ENCODE data around the gene PRIMPOL. TPM values are rescaled to one million over a fixed set of nuclear protein-coding genes. Genes with fewer than 3 reads are reported as not detected.
A peak's percentile ranks its signal among the peaks of the same experiment; 100 is the strongest.

Gene PRIMPOL
- total RNA-seq, 1 donor, result 19.9 TPM

DNA sequence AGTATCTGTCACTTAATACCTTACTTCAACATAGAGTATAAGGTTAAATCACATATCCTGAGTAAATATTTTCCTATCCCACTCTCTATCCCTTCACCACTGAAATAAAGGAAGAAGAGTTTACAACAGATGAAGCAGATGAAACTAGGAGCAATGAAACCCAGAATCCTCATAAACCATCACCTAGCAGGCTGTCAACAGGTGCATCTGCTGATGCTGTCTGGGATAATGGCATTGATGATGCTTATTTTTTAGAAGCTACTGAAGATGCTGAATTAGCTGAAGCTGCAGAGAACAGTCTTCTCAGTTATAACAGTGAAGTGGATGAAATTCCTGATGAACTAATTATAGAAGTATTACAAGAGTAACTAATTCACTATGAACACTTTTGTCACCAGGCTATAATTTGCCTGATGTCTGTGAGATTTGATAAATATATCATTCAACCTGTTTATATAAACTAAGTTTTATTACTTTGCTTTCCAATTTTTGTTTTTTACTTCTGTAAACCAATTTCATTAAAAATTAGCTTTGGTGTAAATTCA is 44.9 kb downstream of the PRIMPOL start:
- no peak overlapping the region for H3K4me3 ChIP-seq (ENCODE audit: low read depth, low read length)
- TF ChIP-seq, protein P1, sequence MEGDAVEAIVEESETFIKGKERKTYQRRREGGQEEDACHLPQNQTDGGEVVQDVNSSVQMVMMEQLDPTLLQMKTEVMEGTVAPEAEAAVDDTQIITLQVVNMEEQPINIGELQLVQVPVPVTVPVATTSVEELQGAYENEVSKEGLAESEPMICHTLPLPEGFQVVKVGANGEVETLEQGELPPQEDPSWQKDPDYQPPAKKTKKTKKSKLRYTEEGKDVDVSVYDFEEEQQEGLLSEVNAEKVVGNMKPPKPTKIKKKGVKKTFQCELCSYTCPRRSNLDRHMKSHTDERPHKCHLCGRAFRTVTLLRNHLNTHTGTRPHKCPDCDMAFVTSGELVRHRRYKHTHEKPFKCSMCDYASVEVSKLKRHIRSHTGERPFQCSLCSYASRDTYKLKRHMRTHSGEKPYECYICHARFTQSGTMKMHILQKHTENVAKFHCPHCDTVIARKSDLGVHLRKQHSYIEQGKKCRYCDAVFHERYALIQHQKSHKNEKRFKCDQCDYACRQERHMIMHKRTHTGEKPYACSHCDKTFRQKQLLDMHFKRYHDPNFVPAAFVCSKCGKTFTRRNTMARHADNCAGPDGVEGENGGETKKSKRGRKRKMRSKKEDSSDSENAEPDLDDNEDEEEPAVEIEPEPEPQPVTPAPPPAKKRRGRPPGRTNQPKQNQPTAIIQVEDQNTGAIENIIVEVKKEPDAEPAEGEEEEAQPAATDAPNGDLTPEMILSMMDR (IDR thresholded peaks at IDR 0.05; ENCODE audit: insufficient read depth, low read depth, low read length), result no peak
- no peak for DNase-seq (ENCODE audit: low read depth)

DNA sequence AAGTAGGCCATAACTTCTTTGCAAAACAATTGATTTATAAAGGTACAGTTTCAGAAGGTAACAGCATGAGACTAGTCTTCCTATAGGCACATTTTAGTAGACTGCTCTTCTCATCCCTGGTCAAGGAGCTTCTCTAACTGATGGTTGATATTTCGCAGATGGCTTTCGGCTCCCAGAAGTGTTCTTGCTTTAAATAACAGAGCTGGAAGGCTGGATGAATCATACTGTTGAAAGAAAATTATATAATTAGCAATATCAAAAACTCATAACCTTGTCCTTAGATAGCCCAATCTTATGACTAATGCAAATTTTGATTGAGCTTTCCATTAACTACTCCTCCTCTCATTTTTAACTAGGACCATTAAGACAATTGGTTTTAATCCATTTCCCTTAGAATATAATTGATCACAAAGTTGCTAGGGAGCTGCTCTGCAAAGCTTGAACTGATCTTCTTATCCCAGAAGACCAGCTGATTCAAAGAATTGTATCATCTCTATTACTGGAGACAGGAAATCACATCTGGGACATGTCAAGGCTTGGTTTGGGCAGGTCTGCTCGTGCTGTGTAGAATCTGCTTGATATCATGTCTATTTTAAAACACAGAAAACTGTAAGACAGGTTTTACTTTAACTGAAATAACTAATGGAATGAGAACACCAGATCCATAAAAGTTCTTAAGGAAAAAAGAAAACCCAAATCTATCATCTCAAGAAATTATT is 45.8 kb downstream of the PRIMPOL start:
- TF ChIP-seq, protein P1 (IDR thresholded peaks at IDR 0.05; ENCODE audit: insufficient read depth, low read depth, low read length), result no peak
- peak; percentile 39 for DNase-seq (ENCODE audit: low read depth)
- H3K4me3 ChIP-seq (ENCODE audit: low read depth, low read length), result no peak overlapping the region

DNA sequence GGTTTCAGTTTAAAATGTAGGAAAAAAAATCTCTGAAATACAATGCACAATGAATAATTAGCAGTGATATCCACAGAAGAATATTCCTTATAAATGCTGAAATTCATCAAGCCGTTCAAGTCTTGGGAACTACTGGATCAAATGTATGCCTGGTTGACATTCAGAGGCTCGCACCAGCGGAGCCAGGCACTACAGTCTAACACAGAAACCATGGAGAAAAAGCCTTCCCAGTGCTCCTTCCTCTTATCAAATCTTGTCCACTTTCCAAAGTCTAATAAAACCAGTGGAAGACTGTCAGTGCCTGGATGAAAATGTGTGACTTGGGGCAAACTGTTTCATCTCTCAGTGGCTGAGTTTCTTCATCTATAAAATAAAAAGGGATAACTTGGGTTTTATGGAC is 48.4 kb downstream of the PRIMPOL start:
- TF ChIP-seq, protein P1 (IDR thresholded peaks at IDR 0.05; ENCODE audit: insufficient read depth, low read depth, low read length), result no peak
- no peak for DNase-seq (ENCODE audit: low read depth)
- no peak overlapping the region for H3K4me3 ChIP-seq (ENCODE audit: low read depth, low read length)

DNA sequence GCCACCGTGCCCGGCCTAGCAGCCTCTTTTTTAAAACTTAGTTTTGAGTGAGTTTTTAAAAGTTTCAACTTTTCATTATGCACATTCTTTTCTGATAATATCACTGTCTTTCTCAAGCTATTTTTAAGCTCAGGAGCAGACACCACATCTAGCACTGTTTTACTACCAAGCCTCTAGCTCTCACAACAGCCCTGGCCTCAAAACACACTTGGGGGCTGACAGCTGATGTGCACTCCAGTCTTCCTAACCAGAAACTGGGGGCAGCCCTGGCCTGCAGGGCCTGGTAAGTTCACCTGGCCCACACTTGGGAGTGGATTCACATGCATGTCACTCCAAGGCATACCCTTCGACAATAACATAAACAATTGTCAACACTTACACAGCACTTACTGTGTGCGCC is 50.4 kb downstream of the PRIMPOL start:
- no peak overlapping the region for H3K4me3 ChIP-seq (ENCODE audit: low read depth, low read length)
- peak; percentile 23 for DNase-seq (ENCODE audit: low read depth)
- TF ChIP-seq, protein P1 (IDR thresholded peaks at IDR 0.05; ENCODE audit: insufficient read depth, low read depth, low read length), result no peak

DNA sequence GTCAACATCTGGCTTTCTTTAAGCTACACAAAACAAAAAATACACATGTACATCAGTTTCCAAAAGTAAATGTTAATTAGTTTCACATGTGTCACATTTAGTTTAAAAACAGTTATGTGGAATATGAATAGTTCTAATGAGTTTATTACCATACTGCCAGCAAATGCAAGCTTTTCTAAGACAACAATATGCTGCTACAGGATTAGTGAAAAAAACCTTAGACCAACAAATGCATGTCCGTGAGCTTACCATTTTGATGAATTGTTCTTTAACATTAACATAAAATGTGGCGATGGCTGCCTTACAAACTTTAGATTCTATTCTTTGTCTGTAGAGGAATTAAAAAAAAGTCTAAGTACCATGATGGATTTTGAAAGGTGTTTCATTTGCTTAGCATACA is 52.6 kb downstream of the PRIMPOL start:
- DNase-seq (ENCODE audit: low read depth), result no peak
- no peak overlapping the region for H3K4me3 ChIP-seq (ENCODE audit: low read depth, low read length)

DNA sequence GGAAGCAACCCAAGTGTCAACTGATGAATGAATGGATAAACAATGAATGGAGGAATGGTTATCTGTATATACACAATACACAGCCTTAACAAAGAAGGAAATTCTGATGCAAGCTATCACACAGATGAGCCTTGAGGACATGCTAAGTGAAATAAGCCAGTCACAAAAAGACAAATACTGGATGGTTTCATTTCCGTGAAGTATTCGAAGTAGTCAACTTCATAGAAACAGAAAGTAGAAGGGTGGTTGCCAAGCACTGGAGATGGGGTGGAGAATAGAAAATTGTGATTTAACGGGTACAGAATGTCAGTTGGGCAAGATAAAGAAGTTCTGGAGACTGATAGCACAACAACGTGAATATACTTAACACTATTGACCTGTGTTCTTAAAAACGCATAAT is 56.2 kb downstream of the PRIMPOL start:
- no peak overlapping the region for H3K4me3 ChIP-seq (ENCODE audit: low read depth, low read length)
- DNase-seq (ENCODE audit: low read depth), result no peak
- TF ChIP-seq, protein P1 (IDR thresholded peaks at IDR 0.05; ENCODE audit: insufficient read depth, low read depth, low read length), result no peak

More for the DNA sequence above, 52.6 kb downstream of the PRIMPOL start:
- TF ChIP-seq, protein P1 (IDR thresholded peaks at IDR 0.05; ENCODE audit: insufficient read depth, low read depth, low read length), result no peak

Data from fibroblast of villous mesenchyme (primary cell).